SW480 (cell line): Measurements from ENCODE around the gene INPP5E.

Experiments used
- DNase-seq: peaks from one replicate; pipeline ENCODE4 v3.0.0-alpha.2; 2016; ENCODE audit warnings: low spot score

INPP5E gene, protein sequence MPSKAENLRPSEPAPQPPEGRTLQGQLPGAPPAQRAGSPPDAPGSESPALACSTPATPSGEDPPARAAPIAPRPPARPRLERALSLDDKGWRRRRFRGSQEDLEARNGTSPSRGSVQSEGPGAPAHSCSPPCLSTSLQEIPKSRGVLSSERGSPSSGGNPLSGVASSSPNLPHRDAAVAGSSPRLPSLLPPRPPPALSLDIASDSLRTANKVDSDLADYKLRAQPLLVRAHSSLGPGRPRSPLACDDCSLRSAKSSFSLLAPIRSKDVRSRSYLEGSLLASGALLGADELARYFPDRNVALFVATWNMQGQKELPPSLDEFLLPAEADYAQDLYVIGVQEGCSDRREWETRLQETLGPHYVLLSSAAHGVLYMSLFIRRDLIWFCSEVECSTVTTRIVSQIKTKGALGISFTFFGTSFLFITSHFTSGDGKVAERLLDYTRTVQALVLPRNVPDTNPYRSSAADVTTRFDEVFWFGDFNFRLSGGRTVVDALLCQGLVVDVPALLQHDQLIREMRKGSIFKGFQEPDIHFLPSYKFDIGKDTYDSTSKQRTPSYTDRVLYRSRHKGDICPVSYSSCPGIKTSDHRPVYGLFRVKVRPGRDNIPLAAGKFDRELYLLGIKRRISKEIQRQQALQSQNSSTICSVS

DNA sequence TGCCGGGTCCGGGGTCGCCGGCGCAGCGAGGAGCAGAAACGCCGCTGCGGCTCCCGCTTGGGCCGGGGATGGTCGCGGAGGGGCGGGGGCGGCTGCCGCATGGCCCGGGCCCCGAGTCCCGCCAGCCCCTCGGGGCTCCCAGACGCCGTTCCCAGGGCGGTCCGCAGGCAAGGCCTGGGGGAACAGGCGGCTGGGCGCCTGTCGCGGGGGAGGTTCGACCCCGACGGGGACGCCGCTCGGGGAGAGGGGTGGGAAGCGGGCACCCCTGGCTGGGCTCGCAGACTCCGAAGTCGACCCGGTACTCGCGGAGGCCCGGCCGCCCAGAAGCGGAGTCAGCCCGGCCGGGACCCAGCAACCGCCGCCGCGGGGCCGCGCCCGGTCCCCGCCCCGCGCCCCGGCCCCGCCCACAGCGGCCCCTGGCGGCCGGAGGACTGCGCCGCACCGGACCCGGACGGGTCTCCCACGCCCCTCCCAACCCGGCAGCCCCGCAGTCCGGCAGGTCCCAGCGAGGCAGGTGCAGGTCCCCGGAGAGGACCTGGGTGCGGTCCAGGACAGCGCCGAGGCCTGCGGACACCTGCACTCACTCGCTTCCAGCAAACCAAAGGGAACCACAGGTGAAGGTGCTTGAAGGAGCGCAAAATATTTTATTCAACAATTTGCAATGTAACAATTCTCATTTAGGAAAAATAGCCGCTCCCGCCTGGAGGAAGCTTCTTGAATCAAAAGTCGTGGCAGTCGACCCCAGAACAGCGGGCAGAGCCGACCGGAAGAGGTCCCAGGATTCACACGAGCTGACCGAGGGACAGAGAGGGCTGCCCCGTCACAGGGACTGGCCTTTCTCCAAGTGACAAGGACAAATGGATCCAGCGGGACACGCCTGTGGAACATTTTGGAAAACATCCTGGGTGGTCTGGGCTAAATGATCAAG lies at the start of gene INPP5E:
Gene INPP5E, minus strand, starts transcription at position 365 of the 928 bp plus-strand sequence. CDS start 426 bp downstream, outside the sequence.
- peak; percentile 55 for DNase-seq

- DNase-seq, result peak; percentile 57
Observed at GRCh38 chr9:136488247-136489214, 48.9 kb upstream of the INPP5E start.

DNA sequence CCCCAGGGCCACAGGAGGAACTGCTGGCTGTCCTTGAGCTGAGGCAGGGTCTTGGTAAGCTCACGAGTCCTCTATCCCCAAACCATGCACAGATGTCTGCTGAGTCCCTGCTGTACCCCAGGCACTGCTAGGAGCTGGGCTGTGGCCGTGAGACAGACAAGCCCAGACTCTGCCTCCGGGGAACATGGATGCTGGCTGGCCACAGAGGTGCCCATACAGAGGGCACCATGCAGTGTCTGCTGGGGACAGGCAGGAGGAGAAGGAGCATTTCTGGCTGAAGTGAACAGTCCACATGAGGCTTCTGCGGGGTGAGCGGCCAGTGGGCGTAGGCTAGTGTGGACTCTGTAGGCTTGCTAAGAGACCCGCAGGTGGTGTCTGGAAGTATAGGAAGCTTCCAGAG lies 48.0 kb upstream of the INPP5E start:
- no peak for DNase-seq

DNA sequence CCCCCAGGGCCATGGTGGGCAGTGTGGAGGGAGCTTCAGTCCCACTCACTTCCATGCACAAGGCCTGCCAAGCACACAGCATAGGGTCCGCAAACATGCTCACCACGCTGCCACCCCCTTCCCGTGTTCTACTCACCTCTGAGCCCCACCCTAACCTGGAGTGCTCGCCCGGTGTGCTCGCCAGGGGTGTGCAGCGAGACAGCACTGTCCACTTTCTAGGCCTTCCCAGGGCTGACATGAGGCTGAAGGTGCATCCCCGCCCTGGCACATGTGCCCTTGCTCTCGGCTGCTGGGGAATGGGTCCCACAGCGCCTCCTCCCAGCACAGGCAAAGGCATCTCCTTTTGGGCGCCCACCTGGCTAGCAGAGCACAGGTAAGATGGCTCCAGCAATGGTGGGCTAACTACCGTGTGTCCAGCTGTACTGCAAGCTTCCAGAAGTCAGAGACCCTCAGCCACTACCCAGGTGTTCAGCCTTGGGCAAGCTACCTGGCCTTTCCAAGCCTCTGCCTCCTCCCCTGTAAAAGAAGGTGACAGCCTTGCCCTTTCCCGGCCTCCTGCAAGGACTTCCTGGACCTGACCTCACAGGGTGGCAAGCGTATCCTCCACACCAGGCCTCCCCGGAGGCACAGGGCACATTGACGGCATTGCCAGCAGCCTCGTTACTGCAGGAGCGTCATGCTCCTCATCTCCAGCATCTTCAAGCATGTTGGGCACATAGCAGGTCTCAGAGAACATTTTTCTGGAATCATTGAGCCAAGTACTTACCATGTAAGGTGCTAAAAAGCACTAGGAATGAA lies 47.4 kb upstream of the INPP5E start:
- no peak for DNase-seq

DNA sequence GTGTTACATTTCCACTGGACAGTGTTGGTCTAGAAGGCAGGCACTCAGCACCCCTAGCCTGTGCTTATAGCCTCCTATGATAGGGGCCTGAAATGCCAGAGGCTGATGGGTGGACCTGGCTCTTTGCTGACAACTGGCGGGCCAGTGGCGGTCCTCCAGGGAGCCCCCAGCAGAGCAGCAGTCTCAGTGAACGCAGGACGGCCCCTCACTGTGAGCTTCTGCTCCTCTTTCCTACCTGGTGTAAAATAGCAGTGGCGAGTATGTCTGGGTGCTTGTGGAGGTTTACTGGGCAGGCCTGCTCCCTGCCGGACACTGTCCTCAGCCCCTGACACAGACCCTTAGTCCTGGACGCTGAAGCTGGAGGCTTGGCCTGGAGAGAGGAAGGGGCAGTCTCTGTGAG lies 46.5 kb upstream of the INPP5E start:
- no peak for DNase-seq

DNA sequence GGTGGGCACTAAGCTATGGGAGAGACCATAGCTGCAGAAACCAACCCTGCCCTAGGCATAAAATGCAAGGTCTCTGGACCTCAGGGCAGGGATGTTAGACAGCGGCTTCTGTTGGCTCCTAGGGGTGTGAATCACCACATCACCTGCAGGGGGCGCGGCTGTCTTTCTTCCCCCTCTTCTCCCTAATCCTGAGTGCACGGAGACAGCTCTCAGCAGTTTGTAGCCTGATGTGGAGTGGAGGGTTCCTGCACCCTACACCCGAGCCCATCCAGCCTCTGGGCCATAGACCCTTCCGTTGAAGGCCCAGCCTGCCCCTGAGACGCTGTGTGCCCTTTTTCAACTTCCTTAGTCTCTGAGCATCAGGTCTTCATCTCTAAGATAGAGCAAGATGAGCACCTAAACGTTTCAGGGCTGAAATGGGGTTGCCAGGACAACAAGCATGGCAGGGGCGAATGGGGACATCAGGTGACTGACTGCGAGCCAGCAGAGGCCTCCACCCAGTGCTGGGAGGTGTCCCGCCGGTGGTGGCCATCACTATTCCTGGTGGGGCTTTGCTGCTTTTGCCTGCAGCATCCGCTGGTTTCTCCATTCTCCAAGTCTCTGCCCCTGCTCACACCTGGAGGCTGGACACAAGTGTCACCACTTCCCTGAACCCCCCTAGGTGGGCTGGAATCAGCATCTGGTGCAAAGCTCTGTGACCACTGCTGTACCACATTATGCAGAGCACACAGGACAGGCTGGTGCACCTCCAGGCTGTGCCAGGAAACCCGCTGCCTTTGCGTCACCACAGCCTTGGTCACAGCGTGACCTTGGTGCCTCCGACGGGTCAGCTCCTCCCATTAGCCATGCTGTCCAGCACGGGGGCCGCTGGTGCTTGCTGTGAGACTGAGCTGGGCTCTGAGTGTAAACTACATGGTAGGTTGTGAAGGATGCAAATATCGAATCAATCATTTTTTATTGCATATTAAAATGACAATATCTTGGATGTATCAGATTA lies 45.7 kb upstream of the INPP5E start:
- DNase-seq, result peak; percentile 68

DNA sequence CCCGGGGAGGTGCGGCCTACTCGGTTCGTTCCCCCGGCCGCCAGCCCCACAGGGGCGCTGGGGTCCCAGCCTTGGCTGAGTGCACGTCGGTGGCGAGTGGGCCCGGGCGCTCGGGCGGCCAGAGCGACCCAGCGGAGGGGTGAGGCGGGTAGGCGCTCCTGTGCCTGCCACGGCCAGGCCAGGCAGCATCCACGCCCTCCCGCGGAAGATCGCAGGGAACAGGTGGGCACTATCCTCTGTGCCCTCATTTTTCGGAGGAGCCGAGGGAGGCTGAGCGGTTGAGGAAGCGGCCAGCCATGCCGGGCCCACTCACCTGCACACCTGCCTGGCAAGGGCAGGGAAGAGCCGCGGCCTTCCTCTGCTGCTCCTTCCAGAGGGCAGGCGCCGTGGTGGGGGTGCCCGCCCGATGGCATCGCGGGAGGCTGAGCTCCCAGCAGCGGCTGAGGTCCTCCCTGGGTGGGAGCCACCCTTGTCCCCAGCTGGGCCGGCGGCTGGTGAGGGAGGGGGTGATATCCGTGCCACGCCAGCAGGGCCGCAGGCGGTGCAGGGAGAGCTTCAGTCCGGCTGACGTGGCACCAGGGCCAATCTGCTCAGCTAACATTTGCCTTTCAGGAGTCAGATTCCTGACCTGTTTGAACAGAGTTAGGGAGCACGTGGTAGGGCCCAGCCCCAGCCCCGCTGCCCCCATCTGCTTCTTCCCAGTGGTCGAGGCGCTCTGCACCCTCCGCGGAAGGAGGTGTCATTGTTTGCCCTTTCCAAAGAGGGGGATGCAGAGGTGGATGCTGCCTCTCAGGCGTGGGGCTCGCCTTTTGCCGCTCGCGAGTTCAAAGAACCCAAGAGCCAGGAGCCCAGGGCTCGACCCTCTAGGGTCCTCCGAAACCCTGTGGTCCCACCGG lies 44.8 kb upstream of the INPP5E start:
- DNase-seq, result peak; percentile 20

- peak; percentile 81 for DNase-seq
Observed at GRCh38 chr9:136483589-136484152, 44.0 kb upstream of the INPP5E start.

GRCh38 chr9:136482793-136483588 lies 43.3 kb upstream of the INPP5E start, which contains the start of gene SEC16A:
Gene SEC16A, minus strand, starts transcription at chr9:136483040. Its CDS starts 5,425 bp downstream, at chr9:136477615.
- DNase-seq, result peak; percentile 94

DNA sequence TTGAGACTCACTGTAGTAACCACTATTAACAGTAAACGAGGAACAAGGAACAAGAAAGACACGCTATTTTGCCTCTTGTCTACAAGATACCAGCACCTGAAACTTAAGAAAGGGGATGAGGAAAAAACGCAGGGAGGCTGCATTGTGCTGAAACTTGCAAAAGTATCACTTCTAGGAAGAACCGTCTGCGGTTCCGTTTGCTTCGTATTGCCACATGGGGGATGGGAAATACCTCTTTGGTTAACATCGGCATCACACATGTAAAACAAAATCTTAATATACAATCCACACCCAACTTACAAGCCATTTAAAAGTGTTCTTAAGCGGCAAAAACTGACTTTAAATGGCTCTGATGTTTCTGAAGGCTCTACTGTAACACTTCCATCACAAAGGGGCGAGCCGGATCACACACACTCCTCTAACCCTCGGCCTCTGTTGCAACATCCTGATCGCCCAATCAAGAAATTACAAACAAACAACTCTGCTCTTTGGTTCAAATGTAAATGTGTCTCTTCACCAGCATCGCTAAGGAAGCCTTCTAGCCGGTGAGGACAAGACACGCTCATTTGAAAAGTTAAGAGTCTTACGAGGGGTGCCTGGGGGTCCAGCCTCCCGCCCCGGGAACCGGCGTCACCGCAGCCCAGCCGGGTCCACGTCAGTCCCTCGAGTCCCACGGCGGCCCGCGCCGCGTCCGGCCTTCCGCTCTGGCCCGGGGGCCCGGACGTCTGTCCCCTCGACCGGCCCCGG lies 42.6 kb upstream of the INPP5E start:
- peak; percentile 33 for DNase-seq

GRCh38 chr9:136481558-136481957 lies 41.9 kb upstream of the INPP5E start:
- no peak for DNase-seq

DNA sequence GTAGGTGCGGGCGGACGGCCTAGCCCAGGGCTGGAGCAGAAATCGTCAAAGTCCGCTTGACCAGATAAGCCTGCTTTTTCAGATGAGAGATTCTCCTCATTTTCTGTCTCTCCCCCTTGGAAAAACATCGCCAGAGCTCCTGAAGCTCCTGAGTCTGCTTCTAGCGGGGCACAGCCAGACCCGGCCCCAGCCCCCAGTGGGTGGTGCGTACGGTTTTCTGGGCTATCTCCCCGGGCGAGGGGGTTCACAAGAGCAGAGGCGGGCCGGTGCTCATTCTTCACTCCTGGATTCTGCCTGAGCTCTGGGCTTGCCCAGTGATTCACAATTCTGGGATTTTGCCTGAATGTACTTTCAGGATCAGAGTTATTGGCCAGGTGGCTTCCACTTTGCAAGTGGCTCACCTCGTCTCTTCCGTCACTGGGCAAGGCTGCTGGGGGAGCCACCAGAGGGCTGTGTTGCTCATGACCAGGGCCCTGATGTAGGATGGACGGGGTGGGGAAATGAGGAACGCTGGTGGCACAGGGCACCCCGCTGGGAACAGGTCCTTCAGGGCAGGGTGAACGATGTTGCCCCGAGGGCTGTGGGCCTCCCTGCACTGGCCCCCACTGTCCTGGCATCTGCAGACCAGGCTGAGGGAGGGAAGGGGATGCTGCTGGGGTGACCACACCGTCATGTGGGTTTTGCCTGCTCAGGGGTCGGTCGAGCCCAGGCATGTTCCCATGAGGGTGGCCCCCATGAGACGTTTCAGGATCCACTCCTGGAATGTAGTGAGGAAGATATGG lies 36.9 kb upstream of the INPP5E start:
- no peak for DNase-seq

- no peak for DNase-seq
Observed at GRCh38 chr9:136474974-136475865, 35.6 kb upstream of the INPP5E start.

GRCh38 chr9:136474021-136474640 lies 34.5 kb upstream of the INPP5E start:
- DNase-seq, result no peak
